ENCODE data around the gene MPZL1. TPM values are rescaled to one million over a fixed set of nuclear protein-coding genes. Genes with fewer than 3 reads are reported as not detected.

Gene MPZL1
- total and polyA plus RNA-seq, 12 donors, result 12.1 to 101 (median 62.8) TPM

- Histone ChIP-seq H3K9me3 (replicated peaks in 1 of 3) (no peaks in the 10 kb centered on the region), H3K27ac (no peak overlapping the region), H3K4me3 (no peak overlapping the region), H3K4me1 (replicated peaks in 1 of 2) (peaks cover 6 to 26% of the 10 kb centered on the region in 2 donors), H3K36me3 (replicated peaks in 1 of 2) (peaks cover 0 to 7% of the 10 kb centered on the region in 2 donors), H3K27me3 (no peaks in the 10 kb centered on the region)
- DNase-seq, result no peak
- WGBS, 4 donors, result 95 to 96% (median 95%) methylated on average over 8 of the region's 8 CpGs
- TF ChIP-seq, protein P1, sequence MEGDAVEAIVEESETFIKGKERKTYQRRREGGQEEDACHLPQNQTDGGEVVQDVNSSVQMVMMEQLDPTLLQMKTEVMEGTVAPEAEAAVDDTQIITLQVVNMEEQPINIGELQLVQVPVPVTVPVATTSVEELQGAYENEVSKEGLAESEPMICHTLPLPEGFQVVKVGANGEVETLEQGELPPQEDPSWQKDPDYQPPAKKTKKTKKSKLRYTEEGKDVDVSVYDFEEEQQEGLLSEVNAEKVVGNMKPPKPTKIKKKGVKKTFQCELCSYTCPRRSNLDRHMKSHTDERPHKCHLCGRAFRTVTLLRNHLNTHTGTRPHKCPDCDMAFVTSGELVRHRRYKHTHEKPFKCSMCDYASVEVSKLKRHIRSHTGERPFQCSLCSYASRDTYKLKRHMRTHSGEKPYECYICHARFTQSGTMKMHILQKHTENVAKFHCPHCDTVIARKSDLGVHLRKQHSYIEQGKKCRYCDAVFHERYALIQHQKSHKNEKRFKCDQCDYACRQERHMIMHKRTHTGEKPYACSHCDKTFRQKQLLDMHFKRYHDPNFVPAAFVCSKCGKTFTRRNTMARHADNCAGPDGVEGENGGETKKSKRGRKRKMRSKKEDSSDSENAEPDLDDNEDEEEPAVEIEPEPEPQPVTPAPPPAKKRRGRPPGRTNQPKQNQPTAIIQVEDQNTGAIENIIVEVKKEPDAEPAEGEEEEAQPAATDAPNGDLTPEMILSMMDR (IDR thresholded peaks at IDR 0.05), result no peak
- no peak for TF ChIP-seq POLR2A (IDR thresholded peaks at IDR 0.05)
- intact Hi-C loops (cut with DNase I), result no loop called here
These were observed 40.4 kb downstream of the MPZL1 start for GRCh38 chr1:167762061-167762746.

- no peak for DNase-seq
- peaks cover 0 to 7% of the 10 kb centered on the region in 2 donors for H3K36me3 ChIP-seq (replicated peaks in 1 of 2)
- no peak for TF ChIP-seq POLR2A (IDR thresholded peaks at IDR 0.05)
- TF ChIP-seq, protein P1 (IDR thresholded peaks at IDR 0.05), result no peak
- intact Hi-C loops (cut with DNase I), result no loop called here
- no peak overlapping the region for H3K4me3 ChIP-seq
- no peaks in the 10 kb centered on the region for H3K27me3 ChIP-seq
- WGBS, 4 donors, result 58 to 68% (median 65%) methylated on average over 5 of the region's 5 CpGs
- H3K27ac ChIP-seq, result no peak overlapping the region
- no peaks in the 10 kb centered on the region for H3K9me3 ChIP-seq (replicated peaks in 1 of 3)
- peaks cover 0 to 17% of the 10 kb centered on the region in 2 donors for H3K4me1 ChIP-seq (replicated peaks in 1 of 2)
These were observed 41.9 kb downstream of the MPZL1 start for GRCh38 chr1:167763525-167764220.

- H3K4me1 ChIP-seq (replicated peaks in 1 of 2), result peaks cover 0 to 17% of the 10 kb centered on the region in 2 donors
- WGBS, 4 donors, result 89 to 94% (median 91%) methylated on average over 5 of the region's 5 CpGs
- H3K27me3 ChIP-seq, result no peaks in the 10 kb centered on the region
- intact Hi-C loops (cut with DNase I), result no loop called here
- no peak for DNase-seq
- H3K27ac ChIP-seq, result no peak overlapping the region
- H3K4me3 ChIP-seq, result no peak overlapping the region
- TF ChIP-seq, protein P1 (IDR thresholded peaks at IDR 0.05), result no peak
- no peak for TF ChIP-seq POLR2A (IDR thresholded peaks at IDR 0.05)
- H3K9me3 ChIP-seq (replicated peaks in 1 of 3), result no peaks in the 10 kb centered on the region
- H3K36me3 ChIP-seq (replicated peaks in 1 of 2), result peaks cover 0 to 7% of the 10 kb centered on the region in 2 donors
These were observed 42.9 kb downstream of the MPZL1 start for GRCh38 chr1:167764458-167765330.

- Histone ChIP-seq H3K36me3 (replicated peaks in 1 of 2) (peaks cover 0 to 12% of the 10 kb centered on the region in 2 donors), H3K9me3 (replicated peaks in 1 of 3) (no peaks in the 10 kb centered on the region), H3K4me3 (no peak overlapping the region), H3K27me3 (no peaks in the 10 kb centered on the region), H3K27ac (no peak overlapping the region), H3K4me1 (replicated peaks in 1 of 2) (peaks cover 0 to 17% of the 10 kb centered on the region in 2 donors)
- no peak for DNase-seq
- intact Hi-C loops (cut with DNase I), result no loop called here
- 91 to 95% (median 92%) methylated on average over 6 of the region's 6 CpGs for WGBS, 4 donors
- TF ChIP-seq POLR2A (IDR thresholded peaks at IDR 0.05), result no peak
- TF ChIP-seq, protein P1 (IDR thresholded peaks at IDR 0.05), result no peak
These were observed 43.7 kb downstream of the MPZL1 start for GRCh38 chr1:167765496-167765895.
